GM21723 (cell line): ENCODE results near the gene ADGRL1.

ENCODE experiments used
- ATAC-seq: cut with Tn5 transposase; IDR thresholded peaks from one replicate; pipeline ENCODE4 v1.9.1; 2021; ENCODE audit warnings: mild to moderate bottlenecking, moderate library complexity; ENCODE audit not compliant: unreplicated experiment

Gene ADGRL1

GRCh38 chr19:14145381-14145780, 60.6 kb downstream of the ADGRL1 start:
- ATAC-seq, result no peak

DNA sequence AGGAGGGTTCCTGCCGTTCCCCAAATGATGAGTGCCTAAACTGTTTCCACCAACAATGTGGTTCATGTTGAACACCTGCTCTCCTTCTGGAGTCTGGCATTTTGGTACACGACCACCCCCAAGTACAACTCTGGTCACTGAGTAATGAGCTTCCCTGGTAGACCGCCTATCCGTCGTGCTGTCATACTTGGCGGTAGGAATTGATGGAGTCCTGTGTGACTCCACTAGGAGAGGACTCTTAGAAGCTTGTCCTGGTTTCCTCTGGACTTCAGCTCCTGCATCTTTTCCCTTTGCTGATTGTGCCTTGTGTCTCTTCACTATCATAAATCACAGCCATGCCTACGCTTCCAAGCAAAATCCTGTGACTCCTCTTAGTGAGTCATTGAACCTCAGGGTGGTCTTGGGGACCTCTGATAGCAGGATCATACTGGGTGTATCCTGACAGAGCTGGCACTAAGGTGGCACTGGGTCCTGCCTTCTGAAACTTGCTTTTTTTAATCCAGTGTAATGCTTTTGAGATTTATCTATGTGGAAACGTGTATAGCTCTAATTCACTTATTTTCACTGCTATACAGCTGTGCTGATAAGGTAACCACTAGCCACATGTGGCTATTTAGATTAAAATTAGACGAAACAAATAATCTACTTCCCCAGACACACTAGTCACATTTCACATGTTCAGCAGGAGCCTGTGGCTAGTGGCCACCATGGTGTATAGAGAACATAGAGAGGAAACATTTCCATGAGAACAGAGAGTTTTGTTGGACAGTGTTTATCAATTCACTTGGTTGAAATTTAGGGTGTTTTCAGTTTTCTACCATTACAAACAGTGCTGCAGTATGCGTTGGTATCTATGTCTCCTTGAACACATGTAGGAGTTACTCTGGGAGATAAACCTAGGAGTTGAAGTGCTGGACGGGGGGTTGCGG, 63.4 kb downstream of the ADGRL1 start:
- ATAC-seq, result no peak

- ATAC-seq, result no peak
Measured at GRCh38 chr19:14141041-14141440, 64.9 kb downstream of the ADGRL1 start.

DNA sequence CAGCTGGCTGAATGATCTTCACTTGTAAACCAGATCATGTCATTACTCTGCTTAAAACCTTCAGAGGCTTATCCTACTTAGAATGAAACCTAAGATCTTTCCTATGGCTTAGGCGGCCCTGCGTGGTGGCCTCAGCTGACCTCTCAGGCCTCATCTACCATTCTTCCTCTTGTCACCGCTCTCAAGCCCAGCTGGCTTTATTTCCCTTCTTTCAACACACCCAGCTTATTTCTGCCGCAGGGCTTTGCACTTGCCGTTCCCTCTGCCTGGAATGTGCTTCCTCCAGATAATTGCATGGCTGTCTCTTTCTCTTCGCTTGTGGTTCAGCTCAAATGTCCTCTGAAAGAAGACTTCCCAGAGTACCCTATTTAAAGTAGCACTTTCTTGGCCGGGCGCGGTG, 66.0 kb downstream of the ADGRL1 start:
- ATAC-seq, result no peak

DNA sequence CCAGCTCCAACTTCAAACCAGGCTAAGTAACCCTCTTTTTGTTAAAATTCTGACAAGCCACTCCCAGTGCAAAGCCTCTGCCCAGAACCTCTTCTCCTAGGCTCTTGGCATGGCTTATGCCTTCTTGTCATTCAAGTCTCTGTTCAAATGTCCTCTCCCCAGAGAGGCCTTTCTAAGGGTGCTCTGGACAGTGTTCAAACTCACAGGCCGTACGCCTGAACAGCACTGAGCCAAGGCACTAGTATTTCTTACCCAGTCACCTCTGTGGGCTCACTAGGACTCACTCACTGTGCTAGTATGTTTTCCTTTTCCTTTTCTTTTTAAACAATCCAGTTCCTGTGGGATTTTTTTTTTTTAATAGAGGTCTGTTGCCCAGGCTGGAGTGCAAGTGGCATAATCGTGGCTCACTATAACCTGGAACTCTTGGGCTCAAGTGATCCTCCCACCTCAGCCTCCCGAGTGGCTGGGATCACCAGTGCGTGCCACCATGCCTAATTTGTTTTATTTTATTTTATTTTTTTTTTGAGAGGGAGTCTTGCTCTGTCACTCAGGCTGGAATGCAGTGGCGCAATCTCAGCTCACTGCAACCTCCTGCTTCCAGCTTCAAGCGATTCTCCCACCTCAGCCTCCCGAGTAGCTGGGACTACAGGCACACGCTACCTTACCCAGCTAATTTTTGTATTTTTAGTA, 67.2 kb downstream of the ADGRL1 start:
- ATAC-seq, result no peak

GRCh38 chr19:14136509-14137281, 69.3 kb downstream of the ADGRL1 start, which contains the start of gene ASF1B:
Gene ASF1B (minus strand): TSS chr19:14136589. CDS start chr19:14136456, 133 bp downstream.
- peak; percentile 82 for ATAC-seq

DNA sequence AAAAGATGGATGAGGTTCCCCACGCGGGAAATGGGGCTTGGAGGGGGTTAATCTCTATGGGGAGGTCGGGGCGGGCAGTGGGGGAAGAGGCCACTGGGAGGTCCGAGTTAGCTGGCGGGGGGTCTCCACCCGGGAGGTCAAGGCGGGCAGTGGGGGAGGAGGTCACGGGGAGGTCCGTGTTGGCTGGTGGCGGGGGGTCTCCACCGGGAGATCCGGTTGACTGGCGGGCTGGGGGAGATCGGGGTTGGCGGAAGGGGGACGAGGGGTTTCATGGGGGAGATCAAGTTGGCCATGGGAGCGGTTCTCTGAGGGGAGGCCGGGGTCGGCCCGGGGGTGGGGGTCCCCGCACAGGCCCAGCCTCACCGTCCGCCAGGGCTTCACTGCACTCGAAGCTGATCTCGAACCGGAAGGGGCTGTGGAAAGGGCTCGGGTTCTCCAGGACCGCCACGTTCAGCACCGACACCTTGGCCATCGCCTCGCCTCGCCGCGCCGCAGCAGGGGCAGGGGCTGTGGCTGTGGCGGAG, 69.9 kb downstream of the ADGRL1 start:
- ATAC-seq, result no peak

- ATAC-seq, result no peak
Measured at GRCh38 chr19:14135355-14135754, 70.6 kb downstream of the ADGRL1 start.

DNA sequence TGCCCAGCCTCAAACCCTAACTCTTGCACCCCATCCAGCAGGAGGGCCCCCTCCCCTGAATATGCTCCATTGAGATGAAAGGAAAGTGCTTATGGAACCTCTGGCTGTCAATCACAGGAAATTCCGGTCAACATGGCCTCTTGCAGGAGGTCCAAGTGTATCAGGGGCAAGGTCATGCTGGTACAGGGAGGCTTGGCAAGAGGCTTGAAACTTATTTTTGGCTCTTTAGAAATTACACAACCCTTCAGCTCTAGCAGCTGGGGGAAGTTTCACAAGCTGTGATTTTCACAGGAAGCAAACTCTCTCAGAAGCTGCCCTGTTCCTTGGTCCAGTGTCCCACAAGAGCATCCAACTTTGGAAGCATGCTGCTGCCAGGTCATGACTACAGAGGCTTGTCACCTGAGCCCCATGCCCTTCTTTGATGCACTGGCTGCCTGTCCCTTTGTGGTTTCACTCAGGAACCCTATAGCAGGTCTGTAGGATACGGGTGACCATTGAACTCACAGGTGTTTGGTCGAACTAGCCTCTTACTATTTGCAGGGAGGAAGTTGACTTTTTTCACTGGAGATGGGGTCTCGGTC, 78.0 kb downstream of the ADGRL1 start:
- no peak for ATAC-seq

GRCh38 chr19:14127176-14127575, 78.8 kb downstream of the ADGRL1 start:
- ATAC-seq, result no peak

- no peak for ATAC-seq
Measured at GRCh38 chr19:14122924-14123323, 83.0 kb downstream of the ADGRL1 start.

DNA sequence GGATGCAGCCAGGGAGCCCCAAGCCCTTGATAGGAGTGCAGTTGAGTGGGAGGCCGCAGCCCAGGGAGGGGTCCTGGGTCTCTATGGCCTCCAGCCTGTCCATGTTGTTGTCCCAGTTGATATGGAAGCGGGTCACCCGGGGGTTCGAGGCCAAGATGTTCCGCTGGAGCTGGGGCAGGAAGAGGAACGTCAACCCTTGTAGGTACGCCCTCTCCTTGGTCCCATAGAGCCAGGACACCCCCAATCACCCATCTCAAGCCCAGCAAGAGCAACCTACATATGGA, 85.5 kb downstream of the ADGRL1 start:
- ATAC-seq, result no peak

DNA sequence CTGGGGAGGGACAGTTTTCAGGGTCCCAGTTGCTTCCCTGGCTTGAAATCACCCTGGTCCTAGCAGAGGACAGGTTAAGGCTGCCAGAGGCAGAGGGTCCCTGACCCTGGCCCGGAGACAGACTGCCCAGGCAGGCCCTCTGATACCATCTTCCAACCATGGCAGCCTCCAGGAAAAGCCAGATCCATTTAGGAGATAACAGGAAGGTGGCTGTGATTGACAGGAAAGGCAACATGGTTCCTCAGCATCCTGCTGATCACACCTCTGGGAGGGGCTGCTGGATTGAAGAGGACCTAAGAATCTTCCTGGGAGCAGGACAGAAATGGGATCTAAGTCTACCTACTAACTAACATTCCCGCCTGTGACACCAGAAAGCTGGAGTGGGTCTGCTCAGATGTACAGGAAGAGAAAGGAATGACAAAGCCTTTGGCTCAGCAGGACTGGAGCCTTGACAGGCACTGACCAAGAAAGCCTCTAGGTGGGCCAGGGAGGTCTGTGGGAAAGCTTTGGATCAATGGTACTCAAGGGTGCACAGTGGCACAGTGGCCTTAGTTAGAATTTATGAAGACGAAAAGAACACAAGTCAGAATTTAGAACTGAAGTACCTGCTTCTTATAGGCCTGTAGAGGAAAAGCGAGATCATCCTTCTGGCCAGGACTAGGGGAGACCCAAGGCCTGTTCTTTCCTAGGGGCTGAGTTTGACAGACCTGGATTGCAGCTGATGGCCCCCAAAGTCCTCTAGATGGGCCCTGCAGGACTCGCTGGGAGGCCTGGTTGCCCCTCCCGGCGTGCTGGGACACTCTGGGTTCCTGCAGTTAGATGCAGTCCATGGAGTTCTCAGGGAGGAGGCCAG, 86.1 kb downstream of the ADGRL1 start:
- ATAC-seq, result no peak

DNA sequence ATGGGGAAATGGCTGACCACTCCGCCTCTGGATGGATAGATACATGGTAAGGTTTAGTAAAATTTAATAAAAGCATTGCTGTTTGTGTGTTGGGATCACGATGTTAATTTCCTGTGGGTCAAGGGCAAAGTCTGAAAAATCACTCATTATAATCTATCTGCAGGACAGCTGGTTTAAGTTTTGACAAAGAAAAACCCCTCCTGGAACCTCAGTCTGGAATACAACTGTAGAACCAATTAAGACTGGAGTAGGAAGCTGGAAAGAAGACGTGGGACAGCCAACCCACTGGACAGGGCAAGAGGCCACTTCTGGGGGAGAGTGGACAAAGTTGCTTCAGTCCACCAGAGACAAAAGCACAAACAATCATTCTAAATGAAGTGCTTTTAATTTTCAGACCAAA, 86.8 kb downstream of the ADGRL1 start:
- ATAC-seq, result no peak

- peak; percentile 34 for ATAC-seq
Measured at GRCh38 chr19:14118165-14119051, 87.6 kb downstream of the ADGRL1 start.

GRCh38 chr19:14117668-14118164, 88.3 kb downstream of the ADGRL1 start, which contains the start of gene PRKACA:
Gene PRKACA (minus strand): TSS chr19:14117762. CDS start chr19:14117547, 215 bp downstream.
- peak; percentile 83 for ATAC-seq

- peak; percentile 4 for ATAC-seq
Measured at GRCh38 chr19:14116918-14117578, 88.9 kb downstream of the ADGRL1 start.

DNA sequence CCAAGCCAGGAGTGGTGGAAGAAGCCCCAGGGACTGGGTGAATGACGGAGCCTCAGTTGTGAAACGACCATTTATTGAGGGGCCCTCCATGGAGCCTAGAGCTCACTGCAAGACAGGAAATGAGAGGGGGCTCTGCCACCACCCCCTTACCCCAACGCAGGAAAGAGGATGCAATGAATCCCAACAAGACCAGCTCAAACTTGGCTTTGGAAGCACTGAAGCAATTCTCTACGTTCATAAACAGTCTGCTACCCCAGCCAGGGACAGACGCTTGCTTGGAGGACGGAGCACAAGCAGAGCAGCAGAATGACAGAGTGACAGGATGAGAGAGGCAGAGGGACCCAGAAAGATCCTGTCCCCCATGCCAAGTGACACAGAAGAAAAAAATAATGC, 89.4 kb downstream of the ADGRL1 start:
- ATAC-seq, result no peak
